HFFc6 (cell line): ENCODE measurements around the gene TFEB. TPM values are rescaled to one million over a fixed set of nuclear protein-coding genes. Genes with fewer than 3 reads are reported as not detected.
A peak's percentile ranks its signal among the peaks of the same experiment; 100 is the strongest.

Source experiments
- DNase-seq: peaks from one replicate; pipeline ENCODE4 v3.0.0-alpha.2; 2018
- H3K27ac Mint-ChIP-seq: 2 replicates; pipeline ENCODE4 v1.8.0; 2020; ENCODE audit warnings: mild to moderate bottlenecking, mixed read lengths
- H3K27me3 Mint-ChIP-seq: 2 replicates; pipeline ENCODE4 v1.8.0; 2021; ENCODE audit warnings: mild to moderate bottlenecking, moderate library complexity, mixed read lengths; ENCODE audit not compliant: insufficient read depth
- H3K36me3 Mint-ChIP-seq: 2 replicates; pipeline ENCODE4 v1.8.0; 2021; ENCODE audit warnings: low read depth, mixed read lengths
- H3K4me1 Mint-ChIP-seq: 2 replicates; pipeline ENCODE4 v1.8.0; 2020; ENCODE audit warnings: low read depth, mixed read lengths
- H3K4me3 Mint-ChIP-seq: 2 replicates; pipeline ENCODE4 v1.8.0; 2020; ENCODE audit warnings: mild to moderate bottlenecking, moderate library complexity, mixed read lengths
- H3K9me3 Mint-ChIP-seq: 2 replicates; pipeline ENCODE4 v1.8.0; 2020; ENCODE audit warnings: mild to moderate bottlenecking, mixed read lengths
- CTCF ChIP-seq: fragments of 200-600 bp; sonication (generic); IDR thresholded peaks from 2 replicates; pipeline ENCODE4 v1.5.0; 2021; ENCODE audit warnings: antibody characterized with exemption, mild to moderate bottlenecking
- total RNA-seq, 6 experiments: library from RNA; stranded (reverse); fragmentation: NEBNext Ultra II Directional; extraction: Animal tissue kit (Norgen Biotek cat#: 25700); gene quantifications; 2 replicates in 1 of 6; 3 replicates in 5 of 6; pipeline ENCODE4 v1.2.3, GENCODE V29; 2021

TFEB gene
- total RNA-seq, 6 experiments from 2014 or later, result 8.7 to 14.2 (median 11.0) TPM

- TF ChIP-seq CTCF, result no peak
- H3K27ac Mint-ChIP-seq, result no peak overlapping the region
- DNase-seq, result no peak
- peaks cover 9% of the 10 kb centered on the region for H3K4me1 Mint-ChIP-seq
- H3K4me3 Mint-ChIP-seq, result no peak overlapping the region
- no peaks in the 10 kb centered on the region for H3K9me3 Mint-ChIP-seq
- peaks cover 56% of the 10 kb centered on the region for H3K27me3 Mint-ChIP-seq
- H3K36me3 Mint-ChIP-seq, result no peaks in the 10 kb centered on the region
These were observed 95.0 kb downstream of the TFEB start for GRCh38 chr6:41640426-41640825.

- H3K27ac Mint-ChIP-seq, result no peak overlapping the region
- peaks cover 55% of the 10 kb centered on the region for H3K27me3 Mint-ChIP-seq
- no peak for TF ChIP-seq CTCF
- H3K9me3 Mint-ChIP-seq, result no peaks in the 10 kb centered on the region
- no peaks in the 10 kb centered on the region for H3K36me3 Mint-ChIP-seq
- DNase-seq, result no peak
- H3K4me1 Mint-ChIP-seq, result peaks cover 9% of the 10 kb centered on the region
- no peak overlapping the region for H3K4me3 Mint-ChIP-seq
These were observed 95.5 kb downstream of the TFEB start for GRCh38 chr6:41639809-41640371.

GRCh38 chr6:41638935-41639808, 96.2 kb downstream of the TFEB start:
- H3K27ac Mint-ChIP-seq, result no peak overlapping the region

GRCh38 chr6:41638002-41638934, 97.1 kb downstream of the TFEB start, which contains the start of gene MDFI:
Gene MDFI (plus strand): TSS chr6:41638468. CDS start chr6:41638750, 282 bp downstream.
- Mint-ChIP-seq H3K9me3 (no peaks in the 10 kb centered on the region), H3K36me3 (no peaks in the 10 kb centered on the region), H3K4me3 (peak within 1 kb of the TSS; percentile 42), H3K4me1 (peaks cover 9% of the 10 kb centered on the region), H3K27ac (no peak within 1 kb of the TSS), H3K27me3 (peaks cover 62% of the 10 kb centered on the region)
- no peak for DNase-seq
- TF ChIP-seq CTCF, result no peak

More at GRCh38 chr6:41638935-41639808, 96.2 kb downstream of the TFEB start:
- H3K36me3 Mint-ChIP-seq, result no peaks in the 10 kb centered on the region
- H3K9me3 Mint-ChIP-seq, result no peaks in the 10 kb centered on the region
- DNase-seq, result no peak
- peaks cover 9% of the 10 kb centered on the region for H3K4me1 Mint-ChIP-seq
- TF ChIP-seq CTCF, result no peak
- H3K4me3 Mint-ChIP-seq, result no peak overlapping the region
- H3K27me3 Mint-ChIP-seq, result peaks cover 61% of the 10 kb centered on the region
